Posterior cingulate gyrus (tissue), 11 donors: Measurements from ENCODE around the gene KCNAB1.
"Not testable (repeated sequence)": the region's sequence is repeated elsewhere in the genome, so short reads cannot be mapped to it uniquely, and the experiment has no call there.

Source experiments
- DNase-seq, 10 donors: peaks; one replicate each; pipeline versions ENCODE4 v3.0.0 to v3.0.0-alpha.2; 2020 to 2021; ENCODE audit warnings: mixed read lengths in 3 of 10
- intact Hi-C: fragments of 100-400 bp; cut with DNase I; formaldehyde crosslinking; loops from one replicate; pipeline ENCODE4 v1.15.1; 2023

Gene KCNAB1

GRCh38 chr3:156135921-156136638 is 15.7 kb downstream of the KCNAB1 start:
- no peak for DNase-seq
- intact Hi-C loops: no loop called here

DNA sequence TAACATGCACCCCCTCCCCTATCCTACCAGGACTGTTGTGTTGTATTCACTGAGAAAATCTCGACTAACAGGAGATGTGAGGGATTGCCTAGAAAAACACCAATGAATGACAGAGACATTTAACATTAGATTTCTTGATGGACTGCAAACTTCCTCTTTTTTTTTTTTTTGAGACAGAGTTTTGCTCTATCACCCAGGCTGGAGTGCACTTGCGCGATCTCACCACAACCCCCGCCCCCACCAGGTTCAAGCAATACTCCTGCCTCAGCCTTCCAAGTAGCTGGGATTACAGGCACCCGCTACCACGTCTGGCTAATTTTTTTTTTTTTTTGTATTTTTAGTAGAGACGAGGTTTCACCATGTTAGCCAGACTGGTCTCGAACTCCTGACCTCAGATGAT is 17.0 kb downstream of the KCNAB1 start:
- DNase-seq, intact Hi-C loops: not testable (repeated sequence)

GRCh38 chr3:156140001-156140595 is 19.7 kb downstream of the KCNAB1 start:
- intact Hi-C loops: no loop called here
- DNase-seq: no peak

GRCh38 chr3:156142702-156143101 is 22.3 kb downstream of the KCNAB1 start:
- DNase-seq: no peak
- intact Hi-C loops: no loop called here

- no peak for DNase-seq
- intact Hi-C loops: no loop called here
Observed at GRCh38 chr3:156143136-156143535, 22.8 kb downstream of the KCNAB1 start.

GRCh38 chr3:156144060-156144459 is 23.7 kb downstream of the KCNAB1 start:
- intact Hi-C loops: no loop called here
- no peak for DNase-seq

- intact Hi-C loops: no loop called here
Observed at GRCh38 chr3:156145866-156146265, 25.5 kb downstream of the KCNAB1 start.

GRCh38 chr3:156148345-156148945 is 28.1 kb downstream of the KCNAB1 start:
- DNase-seq: no peak
- intact Hi-C loops: no loop called here

More at GRCh38 chr3:156145866-156146265, 25.5 kb downstream of the KCNAB1 start:
- DNase-seq: no peak

DNA sequence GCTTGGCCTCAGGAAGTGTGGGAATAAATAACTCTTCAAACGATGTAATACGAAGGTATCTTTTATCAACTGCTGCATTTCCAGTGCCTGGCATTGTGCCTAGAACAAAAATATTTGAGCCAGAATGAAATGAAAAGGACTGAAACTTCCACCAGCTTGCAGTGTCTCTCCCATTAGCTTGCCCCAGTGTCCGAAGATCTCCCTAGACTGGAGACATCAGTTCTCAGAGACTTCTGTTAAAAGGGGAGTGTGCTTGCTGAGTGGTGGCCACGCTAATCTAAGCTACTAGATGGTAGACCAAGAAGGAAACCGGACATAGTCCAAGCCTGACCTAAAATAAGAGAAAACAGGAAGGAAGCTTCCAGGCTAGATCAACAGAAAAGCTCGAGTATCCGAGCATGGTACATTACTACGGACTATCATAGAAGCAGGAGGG is 28.6 kb downstream of the KCNAB1 start:
- intact Hi-C loops: no loop called here
- DNase-seq: no peak

DNA sequence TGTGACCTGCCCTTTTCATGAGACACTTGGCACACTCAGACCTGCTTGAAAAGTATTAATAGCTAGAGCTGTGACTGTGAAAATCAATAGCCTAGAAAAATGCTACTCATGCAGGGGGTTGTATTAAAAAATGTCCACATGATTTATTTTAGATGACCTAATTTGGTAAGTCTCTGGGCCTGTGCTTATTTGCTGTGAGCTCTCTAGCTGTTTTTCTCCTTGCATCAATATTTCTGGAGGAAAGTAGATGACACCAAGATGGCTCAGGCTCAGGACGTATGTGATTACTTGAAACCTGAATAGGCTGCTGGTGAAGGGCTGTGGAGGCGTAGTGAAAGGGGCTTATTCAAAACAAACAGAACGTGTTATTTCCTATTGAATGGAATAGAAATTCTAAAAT is 29.5 kb downstream of the KCNAB1 start:
- DNase-seq: no peak
- intact Hi-C loops: loop anchor here (2.0 to 10.0 kb wide), 6 partner anchors 138 to 987 kb away; partner anchors contain the start of gene TIPARP

DNA sequence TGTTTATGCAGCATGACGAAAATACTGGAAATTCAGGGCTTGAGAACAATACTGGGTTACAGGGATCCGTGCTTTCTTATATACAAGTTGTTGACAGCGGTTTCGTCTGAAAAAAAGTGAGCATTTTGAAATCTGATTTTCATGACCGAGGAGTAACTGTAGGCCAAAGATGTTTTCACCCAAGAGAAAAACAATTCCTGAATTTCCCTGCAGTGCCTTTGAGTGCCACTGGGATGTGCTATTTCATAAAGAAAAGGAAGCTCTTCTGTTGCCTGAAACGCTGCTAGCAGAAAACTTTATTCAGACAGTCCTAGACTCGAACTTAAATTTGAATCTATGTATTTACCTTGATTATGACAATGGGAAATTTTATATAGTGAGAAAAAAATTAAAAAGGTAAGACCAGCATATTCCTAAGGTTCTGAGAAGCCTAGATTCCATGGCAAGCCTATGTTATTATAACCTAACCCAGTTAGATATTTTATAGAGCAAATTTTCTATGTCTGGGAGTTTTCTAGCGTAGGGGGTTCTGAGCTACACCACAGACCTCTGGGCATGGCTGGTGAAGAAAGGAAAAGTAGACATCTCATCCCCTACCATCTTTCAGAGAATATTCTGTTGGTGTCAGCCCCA is 30.2 kb downstream of the KCNAB1 start:
- intact Hi-C loops: loop anchor here (1.0 to 10.0 kb wide), 7 partner anchors 138 to 987 kb away; partner anchors contain the start of gene TIPARP
- peak in 4 of 10 donors; percentile 43 to 56 (median 50) for DNase-seq

DNA sequence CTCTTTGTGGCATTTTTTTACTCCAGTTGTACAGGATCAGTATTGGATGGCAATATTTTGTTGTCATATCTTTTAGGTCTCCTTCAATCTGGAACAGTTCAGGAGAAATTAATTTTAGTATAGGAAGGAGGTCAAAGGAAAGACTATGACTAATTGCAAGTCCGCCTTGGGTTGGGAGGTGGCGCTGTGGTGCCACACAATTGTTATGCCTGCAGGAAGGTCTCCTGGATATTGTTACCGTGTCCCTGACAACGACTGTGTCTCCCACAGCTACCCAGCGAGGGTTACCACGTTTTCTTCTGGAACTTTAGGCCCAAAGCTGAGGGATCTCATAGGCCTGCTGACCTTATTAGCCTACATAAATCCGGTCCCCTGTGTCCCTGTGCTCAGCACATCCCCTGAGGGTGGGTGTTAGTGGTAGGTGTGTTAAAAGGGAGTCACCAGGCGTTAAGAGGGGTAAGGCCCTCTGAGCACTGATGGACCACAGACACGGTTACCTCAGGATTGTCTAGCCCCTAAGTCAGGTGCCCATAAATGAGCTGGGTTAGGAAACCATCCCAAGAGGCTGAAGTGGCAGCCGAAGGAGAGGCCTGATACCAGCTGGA is 31.5 kb downstream of the KCNAB1 start:
- intact Hi-C loops: loop anchor here (1.0 to 10.0 kb wide), 7 partner anchors 140 to 985 kb away; partner anchors contain the start of gene TIPARP
- DNase-seq: peak; percentile 41 to 96 (median 72)

- no peak for DNase-seq
- intact Hi-C loops: loop anchor here (10.0 kb wide), 1 partner anchor 926 kb away; no protein-coding TSS in a partner anchor
Observed at GRCh38 chr3:156158656-156159295, 38.4 kb downstream of the KCNAB1 start.

- DNase-seq: no peak
- intact Hi-C loops: no loop called here
Observed at GRCh38 chr3:156160647-156161046, 40.3 kb downstream of the KCNAB1 start.

GRCh38 chr3:156161172-156161571 is 40.8 kb downstream of the KCNAB1 start:
- DNase-seq: no peak
- intact Hi-C loops: no loop called here

- no peak for DNase-seq
- intact Hi-C loops: no loop called here
Observed at GRCh38 chr3:156163848-156164247, 43.5 kb downstream of the KCNAB1 start.

GRCh38 chr3:156166808-156167207 is 46.4 kb downstream of the KCNAB1 start:
- DNase-seq: no peak
- intact Hi-C loops: no loop called here

GRCh38 chr3:156170571-156170970 is 50.2 kb downstream of the KCNAB1 start:
- DNase-seq: no peak
- intact Hi-C loops: no loop called here

DNA sequence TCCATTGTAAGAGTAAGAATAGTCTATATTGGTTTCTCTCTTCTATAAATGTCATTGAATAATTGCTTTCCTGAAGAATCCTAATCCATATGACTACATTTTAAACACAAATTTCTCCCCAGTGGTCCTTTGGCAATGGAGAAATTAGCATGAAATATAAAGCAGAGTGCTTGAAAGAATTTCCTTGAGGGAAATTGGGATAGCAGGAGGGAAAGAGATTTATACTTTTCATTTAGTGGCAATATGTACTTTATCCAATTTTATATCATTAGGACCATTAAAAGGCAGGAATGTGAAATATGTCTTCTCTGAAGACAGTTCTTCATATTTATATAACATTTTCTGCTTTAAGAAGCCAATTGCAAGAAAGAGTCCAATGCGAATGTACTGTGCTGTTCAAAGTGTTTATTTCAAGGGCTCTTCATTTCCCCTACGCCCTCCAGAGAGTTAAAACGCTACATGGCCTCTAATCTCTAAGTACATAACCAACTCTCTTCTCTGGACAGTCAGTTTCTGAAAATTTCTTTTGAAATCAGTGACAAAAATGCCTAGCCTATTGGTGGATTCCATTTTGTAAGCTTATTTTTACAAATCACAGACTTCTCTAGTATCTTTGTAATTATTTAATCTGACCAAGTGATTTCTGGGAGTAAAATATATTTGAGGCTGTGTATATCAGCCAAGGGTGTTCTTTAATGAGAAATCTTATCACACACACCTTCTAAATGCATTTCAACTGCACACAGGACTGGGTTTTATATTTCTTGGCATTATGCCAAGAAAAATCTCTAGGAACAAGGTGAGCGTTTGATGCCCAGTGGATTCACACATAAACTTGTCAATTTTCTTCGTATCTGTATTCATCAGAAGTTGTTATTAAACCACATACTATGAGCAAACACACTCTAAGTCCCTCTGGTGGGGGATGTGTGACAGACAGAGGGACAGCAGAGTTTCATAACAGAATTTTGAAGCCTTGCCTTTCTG is 51.2 kb downstream of the KCNAB1 start:
- DNase-seq: no peak
- intact Hi-C loops: no loop called here
